DND-41 (cell line): ENCODE data around the gene ARHGAP28.

Experiments used
- EZH2 ChIP-seq: IDR thresholded peaks from 3 replicates; pipeline ENCODE4 v1.6.1; 2012; ENCODE audit warnings: borderline replicate concordance, low read depth, mild to moderate bottlenecking, moderate library complexity, low read length, inconsistent platforms; ENCODE audit not compliant: severe bottlenecking
- TF ChIP-seq, protein P1 (sequence below): IDR thresholded peaks from 2 replicates; pipeline ENCODE4 v1.5.1; 2012; ENCODE audit warnings: borderline replicate concordance, low read length, moderate library complexity, mild to moderate bottlenecking; ENCODE audit not compliant: poor library complexity, severe bottlenecking; ENCODE audit errors: extremely low read depth

DNA sequence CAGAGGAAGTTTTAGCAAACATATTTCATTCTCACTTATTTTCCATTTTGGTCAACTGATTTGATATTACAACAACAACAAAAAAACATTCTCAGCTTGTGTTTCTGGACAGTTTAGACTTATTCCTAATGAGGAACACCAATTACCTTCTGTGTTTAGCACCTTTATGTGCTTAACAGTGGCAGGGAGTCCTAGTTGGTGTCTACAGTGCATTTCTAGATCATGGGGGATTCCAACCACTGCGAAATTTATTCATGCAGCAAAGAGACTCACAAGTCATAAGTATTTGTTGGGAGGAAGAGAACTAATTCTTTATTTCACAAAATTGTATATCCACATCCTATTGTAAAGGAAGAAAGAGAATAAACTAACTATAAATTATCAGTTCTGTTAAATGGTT, 4.2 kb downstream of the ARHGAP28 start:
- no peak for TF ChIP-seq EZH2
- TF ChIP-seq, protein P1, sequence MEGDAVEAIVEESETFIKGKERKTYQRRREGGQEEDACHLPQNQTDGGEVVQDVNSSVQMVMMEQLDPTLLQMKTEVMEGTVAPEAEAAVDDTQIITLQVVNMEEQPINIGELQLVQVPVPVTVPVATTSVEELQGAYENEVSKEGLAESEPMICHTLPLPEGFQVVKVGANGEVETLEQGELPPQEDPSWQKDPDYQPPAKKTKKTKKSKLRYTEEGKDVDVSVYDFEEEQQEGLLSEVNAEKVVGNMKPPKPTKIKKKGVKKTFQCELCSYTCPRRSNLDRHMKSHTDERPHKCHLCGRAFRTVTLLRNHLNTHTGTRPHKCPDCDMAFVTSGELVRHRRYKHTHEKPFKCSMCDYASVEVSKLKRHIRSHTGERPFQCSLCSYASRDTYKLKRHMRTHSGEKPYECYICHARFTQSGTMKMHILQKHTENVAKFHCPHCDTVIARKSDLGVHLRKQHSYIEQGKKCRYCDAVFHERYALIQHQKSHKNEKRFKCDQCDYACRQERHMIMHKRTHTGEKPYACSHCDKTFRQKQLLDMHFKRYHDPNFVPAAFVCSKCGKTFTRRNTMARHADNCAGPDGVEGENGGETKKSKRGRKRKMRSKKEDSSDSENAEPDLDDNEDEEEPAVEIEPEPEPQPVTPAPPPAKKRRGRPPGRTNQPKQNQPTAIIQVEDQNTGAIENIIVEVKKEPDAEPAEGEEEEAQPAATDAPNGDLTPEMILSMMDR, result no peak
